ENCODE results near the gene CTBP1.

DNA sequence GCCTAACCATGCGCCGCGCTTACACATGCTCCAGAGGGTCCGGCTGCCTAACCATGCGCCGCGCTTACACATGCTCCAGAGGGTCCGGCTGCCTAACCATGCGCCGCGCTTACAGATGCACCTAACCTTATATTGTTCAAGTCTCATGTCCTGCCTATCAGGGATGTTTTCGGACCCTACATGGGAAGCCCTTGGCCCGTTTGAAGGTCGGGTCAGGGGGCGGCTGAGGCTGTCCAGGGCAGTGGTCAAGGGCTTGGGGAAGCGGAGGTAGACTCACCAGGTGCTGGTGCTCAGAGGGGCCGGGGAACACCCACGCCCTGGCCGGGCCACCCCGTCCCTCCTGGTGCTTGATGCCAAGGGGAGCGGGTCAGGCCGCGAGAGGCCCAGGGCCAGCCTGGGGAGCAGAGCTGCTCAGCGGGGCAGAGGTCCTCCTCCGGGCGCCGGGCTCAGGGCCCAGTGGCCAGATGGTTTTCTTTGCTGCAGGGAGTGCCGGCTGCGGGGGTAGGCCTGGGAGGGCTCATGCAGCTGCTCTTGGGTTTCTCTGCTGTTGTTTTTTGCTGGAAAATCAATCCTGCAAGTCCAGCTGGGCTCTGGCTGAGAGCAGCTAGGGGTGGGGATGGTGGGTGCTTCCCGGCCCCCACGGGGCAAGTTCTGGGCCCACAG lies 41.2 kb downstream of the CTBP1 start:
- TF ChIP-seq, protein P1, sequence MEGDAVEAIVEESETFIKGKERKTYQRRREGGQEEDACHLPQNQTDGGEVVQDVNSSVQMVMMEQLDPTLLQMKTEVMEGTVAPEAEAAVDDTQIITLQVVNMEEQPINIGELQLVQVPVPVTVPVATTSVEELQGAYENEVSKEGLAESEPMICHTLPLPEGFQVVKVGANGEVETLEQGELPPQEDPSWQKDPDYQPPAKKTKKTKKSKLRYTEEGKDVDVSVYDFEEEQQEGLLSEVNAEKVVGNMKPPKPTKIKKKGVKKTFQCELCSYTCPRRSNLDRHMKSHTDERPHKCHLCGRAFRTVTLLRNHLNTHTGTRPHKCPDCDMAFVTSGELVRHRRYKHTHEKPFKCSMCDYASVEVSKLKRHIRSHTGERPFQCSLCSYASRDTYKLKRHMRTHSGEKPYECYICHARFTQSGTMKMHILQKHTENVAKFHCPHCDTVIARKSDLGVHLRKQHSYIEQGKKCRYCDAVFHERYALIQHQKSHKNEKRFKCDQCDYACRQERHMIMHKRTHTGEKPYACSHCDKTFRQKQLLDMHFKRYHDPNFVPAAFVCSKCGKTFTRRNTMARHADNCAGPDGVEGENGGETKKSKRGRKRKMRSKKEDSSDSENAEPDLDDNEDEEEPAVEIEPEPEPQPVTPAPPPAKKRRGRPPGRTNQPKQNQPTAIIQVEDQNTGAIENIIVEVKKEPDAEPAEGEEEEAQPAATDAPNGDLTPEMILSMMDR (conservative IDR thresholded peaks at IDR 0.05; ENCODE audit: low read length), result no peak
- TF ChIP-seq EZH2phosphoT487 (IDR thresholded peaks at IDR 0.05; ENCODE audit: borderline replicate concordance), result no peak
